ENCODE data around the gene CLIP3.

The CLIP3 gene

DNA sequence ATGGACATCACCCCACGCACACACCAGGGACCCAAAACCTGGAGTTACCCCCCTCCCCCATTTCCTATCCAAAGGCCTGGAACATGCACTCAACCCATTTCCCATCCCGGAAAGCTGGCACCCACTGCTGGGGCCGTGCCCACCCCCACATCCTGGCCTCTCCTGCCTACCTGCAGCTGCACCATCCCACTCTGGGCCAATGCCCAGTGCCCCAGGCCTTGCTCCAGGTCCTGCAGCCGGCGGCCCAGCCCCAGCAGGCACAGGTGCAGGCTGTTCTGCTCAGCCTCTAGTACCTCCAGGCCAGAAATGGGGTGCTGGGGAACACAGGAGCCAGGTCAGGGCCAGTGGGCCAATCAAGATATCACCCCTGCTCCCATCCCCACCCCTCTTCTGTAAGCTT lies 25.7 kb downstream of the CLIP3 start:
- H3K4me3 ChIP-seq (ENCODE audit: low read depth, low read length) = no peak overlapping the region
- TF ChIP-seq, protein P1, sequence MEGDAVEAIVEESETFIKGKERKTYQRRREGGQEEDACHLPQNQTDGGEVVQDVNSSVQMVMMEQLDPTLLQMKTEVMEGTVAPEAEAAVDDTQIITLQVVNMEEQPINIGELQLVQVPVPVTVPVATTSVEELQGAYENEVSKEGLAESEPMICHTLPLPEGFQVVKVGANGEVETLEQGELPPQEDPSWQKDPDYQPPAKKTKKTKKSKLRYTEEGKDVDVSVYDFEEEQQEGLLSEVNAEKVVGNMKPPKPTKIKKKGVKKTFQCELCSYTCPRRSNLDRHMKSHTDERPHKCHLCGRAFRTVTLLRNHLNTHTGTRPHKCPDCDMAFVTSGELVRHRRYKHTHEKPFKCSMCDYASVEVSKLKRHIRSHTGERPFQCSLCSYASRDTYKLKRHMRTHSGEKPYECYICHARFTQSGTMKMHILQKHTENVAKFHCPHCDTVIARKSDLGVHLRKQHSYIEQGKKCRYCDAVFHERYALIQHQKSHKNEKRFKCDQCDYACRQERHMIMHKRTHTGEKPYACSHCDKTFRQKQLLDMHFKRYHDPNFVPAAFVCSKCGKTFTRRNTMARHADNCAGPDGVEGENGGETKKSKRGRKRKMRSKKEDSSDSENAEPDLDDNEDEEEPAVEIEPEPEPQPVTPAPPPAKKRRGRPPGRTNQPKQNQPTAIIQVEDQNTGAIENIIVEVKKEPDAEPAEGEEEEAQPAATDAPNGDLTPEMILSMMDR (IDR thresholded peaks at IDR 0.05; ENCODE audit: low read depth, low read length) = no peak

DNA sequence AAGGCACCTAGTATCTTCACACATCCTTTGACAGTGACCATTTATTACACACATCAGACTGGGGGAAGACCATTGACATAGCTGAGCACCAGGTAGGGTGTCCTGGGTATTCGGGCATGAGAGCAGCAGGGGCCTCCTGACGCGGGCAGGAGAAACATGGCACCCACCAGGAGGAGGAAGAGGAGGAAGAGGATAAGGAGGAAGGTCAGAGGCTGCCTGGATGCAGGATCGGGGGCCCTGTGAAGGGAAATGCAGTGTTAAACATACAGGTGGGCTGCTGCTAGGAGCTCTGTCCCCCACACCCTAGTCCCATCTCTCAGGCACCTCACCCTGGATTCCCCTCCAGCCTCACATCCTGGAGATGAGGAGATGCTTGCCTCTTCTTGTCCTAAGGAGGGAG lies 29.4 kb downstream of the CLIP3 start:
- H3K4me3 ChIP-seq (ENCODE audit: low read depth, low read length) = no peak overlapping the region
- TF ChIP-seq, protein P1 (IDR thresholded peaks at IDR 0.05; ENCODE audit: low read depth, low read length) = no peak

DNA sequence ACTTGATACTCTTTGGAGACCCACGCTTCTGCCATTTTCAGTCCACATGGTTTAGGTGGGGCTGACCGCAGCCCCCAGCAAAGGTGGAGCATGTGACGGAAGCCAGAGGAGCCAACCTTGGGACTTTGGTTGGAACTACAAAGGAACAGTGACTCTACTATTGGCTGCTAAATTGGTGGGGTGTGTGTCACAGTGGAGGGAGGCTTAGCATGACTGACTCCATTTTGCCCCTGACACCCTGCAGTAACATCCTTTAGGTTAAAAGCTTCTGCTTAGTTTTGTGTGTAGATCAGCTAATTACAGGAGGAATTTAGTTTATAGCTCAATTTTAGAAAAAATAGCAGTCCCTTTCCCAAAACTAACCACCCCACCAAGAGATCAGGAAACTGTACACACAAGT lies 31.1 kb downstream of the CLIP3 start:
- TF ChIP-seq, protein P1 (IDR thresholded peaks at IDR 0.05; ENCODE audit: low read depth, low read length) = no peak

DNA sequence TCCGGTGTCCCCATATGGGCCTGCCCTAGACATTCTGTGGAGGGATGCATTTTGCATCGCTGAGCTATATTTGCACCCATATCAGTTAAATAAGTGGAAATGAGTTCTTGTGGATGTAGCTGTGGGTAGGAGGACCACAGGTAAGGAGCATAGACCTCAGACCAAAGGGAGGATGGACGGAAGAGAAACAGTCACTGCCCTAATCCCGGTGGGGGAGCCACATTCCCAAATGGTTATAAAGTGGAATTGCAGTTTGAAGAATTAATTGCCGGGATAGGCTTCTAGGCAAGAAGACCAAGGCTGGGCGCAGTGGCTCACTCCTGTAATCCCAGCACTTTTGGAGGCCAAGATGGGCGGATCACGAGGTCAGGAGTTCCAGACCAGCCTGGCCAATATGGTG lies 35.9 kb downstream of the CLIP3 start:
- TF ChIP-seq, protein P1 (IDR thresholded peaks at IDR 0.05; ENCODE audit: low read depth, low read length) = no peak
- H3K4me3 ChIP-seq (ENCODE audit: low read depth, low read length) = no peak overlapping the region

More for the DNA sequence above, 31.1 kb downstream of the CLIP3 start:
- H3K4me3 ChIP-seq (ENCODE audit: low read depth, low read length) = no peak overlapping the region

DNA sequence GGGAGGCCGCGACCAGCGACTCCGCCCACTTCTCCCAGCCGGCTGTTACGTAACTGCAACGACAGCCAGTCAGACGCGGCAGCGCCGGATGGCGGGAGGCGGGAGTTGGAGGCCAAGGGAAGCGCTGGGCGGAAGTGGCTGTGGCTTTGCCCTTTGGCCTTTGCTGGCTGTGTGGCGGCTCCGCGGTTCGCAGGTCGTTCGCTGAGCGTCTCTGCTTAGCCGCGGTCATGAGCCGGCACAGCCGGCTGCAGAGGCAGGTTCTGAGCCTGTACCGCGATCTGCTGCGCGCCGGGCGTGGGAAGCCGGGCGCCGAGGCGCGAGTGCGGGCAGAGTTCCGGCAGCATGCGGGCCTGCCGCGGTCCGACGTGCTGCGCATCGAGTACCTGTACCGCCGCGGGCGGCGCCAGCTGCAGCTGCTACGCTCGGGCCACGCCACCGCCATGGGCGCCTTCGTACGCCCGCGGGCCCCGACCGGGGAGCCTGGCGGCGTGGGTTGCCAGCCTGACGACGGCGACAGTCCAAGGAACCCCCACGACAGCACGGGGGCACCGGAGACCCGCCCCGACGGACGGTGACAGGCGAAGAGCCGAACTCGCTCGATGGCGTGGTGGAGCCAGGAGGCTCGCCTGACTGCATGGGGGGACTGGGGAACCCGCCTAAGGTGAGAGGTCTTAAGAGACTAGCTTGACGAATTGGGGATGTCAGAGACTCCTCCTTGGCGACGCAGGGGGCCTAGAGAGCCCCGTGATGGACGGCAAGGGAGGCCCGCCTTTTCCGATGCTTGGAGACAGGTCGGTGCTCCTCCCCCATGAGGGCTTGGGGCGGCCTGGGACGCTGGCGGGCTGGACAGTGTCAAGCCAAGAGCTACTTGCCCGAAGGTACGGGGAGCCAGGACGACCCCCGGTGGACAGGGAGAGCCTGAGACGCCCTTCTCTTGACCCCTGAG lies 37.4 kb downstream of the CLIP3 start, which contains the start of gene SDHAF1:
TSS of gene SDHAF1 (plus strand) at position 141 of the 946 bp plus-strand sequence. CDS start at position 228, 87 bp downstream.
- H3K4me3 ChIP-seq (ENCODE audit: low read depth, low read length) = peak within 1 kb of the TSS; percentile 79
- TF ChIP-seq, protein P1 (IDR thresholded peaks at IDR 0.05; ENCODE audit: low read depth, low read length) = no peak

DNA sequence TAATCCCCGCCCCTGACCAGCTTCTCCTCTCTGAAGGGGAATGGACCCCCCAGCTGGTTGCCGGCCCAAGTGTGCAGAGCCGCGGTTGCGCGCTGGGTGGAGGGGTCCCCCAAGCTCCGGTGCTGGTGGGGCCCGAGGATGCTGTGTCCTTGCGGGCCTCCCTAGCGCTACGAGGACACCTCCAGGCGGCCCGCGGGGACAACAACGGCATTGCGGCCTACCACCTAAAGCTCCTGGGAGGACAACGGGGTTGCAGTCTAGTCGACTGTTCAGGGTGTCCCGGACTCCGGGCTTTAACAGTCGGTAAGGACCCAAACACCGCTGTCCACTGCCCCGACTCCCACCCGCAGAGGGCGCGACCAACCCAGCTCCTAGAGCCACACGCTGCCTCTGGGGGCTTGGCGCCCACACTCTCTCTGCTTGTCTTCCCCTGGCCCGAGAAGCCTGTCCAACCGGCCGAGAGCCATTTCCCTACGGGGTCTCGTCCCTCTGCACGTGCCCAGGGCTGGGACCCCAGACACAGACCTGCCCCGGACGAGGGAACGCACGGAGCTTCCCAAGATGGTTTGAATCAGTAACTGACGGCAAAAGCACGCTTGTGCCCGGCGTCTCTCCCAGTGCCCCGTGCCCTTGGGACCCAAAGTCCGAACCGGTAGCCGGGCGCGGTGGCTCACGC lies 38.6 kb downstream of the CLIP3 start:
- H3K4me3 ChIP-seq (ENCODE audit: low read depth, low read length) = no peak overlapping the region; the same call in 1 of the 2 replicates
- TF ChIP-seq, protein P1 (IDR thresholded peaks at IDR 0.05; ENCODE audit: low read depth, low read length) = no peak
